ENCODE data around the gene ALDH8A1.
A peak's percentile ranks its signal among the peaks of the same experiment; 100 is the strongest.

ALDH8A1 gene

GRCh38 chr6:134948691-134949090 is 1.2 kb downstream of the ALDH8A1 start:
- no peak for DNase-seq

GRCh38 chr6:134948142-134948541 is 1.8 kb downstream of the ALDH8A1 start:
- no peak for DNase-seq

- no peak for DNase-seq
Observed at GRCh38 chr6:134945045-134945444, 4.9 kb downstream of the ALDH8A1 start.

- DNase-seq: no peak
Observed at GRCh38 chr6:134943522-134944111, 6.3 kb downstream of the ALDH8A1 start.

GRCh38 chr6:134938896-134939295 is 11.0 kb downstream of the ALDH8A1 start:
- peak in 1 of 2 donors; percentile 51 for DNase-seq

GRCh38 chr6:134937426-134937825 is 12.5 kb downstream of the ALDH8A1 start:
- DNase-seq: no peak

DNA sequence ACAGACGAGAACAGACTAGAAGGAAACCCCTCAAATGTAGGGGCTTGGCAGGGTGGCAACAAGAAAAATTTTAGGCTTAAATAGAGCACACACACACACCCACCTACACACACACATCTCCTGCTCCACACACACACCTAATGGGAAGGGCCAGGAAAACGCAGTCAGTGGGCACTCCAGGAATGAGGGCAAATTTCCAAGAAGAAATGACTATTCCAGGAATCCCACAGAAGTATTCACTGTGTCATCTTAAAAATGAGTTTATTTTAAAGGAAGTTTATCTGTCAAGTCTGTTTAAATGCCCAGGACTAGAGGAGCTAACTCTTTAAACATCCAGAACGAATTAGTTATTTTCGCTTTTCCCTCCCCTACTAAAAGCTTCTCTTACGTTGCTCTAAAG is 13.0 kb downstream of the ALDH8A1 start:
- DNase-seq: no peak

- no peak for DNase-seq
Observed at GRCh38 chr6:134936476-134936875, 13.4 kb downstream of the ALDH8A1 start.

DNA sequence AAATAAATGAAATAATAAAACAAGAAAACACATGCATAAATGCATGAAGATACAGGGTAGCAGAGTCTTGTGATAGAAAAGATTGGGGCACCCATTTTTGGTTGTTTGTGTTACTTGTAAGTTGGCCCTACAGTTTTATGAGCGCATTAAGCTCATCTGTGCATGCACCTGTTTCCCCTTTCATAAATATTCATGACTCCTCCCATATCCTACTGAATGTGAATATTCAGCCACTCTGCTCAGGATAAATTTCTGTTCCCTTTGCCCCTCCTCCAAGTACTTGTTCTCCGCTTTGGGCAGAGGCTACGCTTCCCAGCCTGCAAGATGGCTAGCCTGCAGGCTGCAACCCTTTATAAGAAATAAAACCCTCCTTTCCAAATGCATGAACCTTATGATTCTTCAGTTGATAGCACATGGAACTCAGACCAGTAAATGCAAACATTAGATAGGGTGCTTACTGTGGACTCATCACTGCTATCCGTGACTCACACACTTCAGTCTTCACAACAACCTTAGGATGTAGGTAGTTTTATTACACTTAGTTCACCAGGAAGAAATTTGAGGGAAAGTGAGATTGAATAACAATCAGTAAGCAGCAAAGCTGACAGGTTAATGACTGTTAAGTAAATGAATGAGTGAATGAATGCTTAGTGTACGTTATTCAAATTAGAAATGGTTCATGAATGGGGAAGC is 15.0 kb downstream of the ALDH8A1 start:
- no peak for DNase-seq

- no peak for DNase-seq
Observed at GRCh38 chr6:134932535-134933470, 17.1 kb downstream of the ALDH8A1 start.

GRCh38 chr6:134932098-134932497 is 17.8 kb downstream of the ALDH8A1 start:
- no peak for DNase-seq

- DNase-seq: no peak
Observed at GRCh38 chr6:134930463-134930862, 19.4 kb downstream of the ALDH8A1 start.

GRCh38 chr6:134928151-134928900 is 21.6 kb downstream of the ALDH8A1 start:
- no peak for DNase-seq

- DNase-seq: no peak
Observed at GRCh38 chr6:134925800-134926199, 24.1 kb downstream of the ALDH8A1 start.

DNA sequence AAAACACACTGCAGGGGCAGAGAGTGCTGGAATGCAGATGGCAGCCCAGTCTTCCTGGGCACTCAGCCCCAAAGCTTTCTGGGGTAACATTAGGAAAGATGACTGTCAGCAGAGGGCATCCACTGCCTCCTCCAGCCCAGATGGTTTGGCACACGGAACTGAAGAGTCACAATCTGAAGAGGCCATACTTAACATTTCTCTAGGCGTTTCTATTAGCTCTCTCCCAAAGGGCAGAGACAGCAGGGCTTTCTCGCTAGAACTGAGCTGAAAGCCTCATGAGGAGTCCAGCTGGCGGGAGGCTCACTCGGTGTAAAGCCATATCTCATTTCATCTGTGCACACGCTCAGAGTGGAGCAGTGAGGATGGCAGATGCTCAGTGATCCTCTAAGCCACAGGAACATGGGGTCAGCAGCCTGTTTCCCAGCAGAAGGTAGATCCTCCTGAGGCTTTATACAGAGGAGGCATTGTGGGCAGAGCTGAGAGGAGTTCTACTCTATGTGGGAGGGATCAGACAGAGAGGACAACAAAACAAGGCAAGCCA is 28.1 kb downstream of the ALDH8A1 start:
- no peak for DNase-seq

- DNase-seq: no peak
Observed at GRCh38 chr6:134921276-134921675, 28.6 kb downstream of the ALDH8A1 start.

- DNase-seq: no peak
Observed at GRCh38 chr6:134920422-134920821, 29.5 kb downstream of the ALDH8A1 start.

GRCh38 chr6:134918418-134918961 is 31.4 kb downstream of the ALDH8A1 start:
- DNase-seq: no peak

DNA sequence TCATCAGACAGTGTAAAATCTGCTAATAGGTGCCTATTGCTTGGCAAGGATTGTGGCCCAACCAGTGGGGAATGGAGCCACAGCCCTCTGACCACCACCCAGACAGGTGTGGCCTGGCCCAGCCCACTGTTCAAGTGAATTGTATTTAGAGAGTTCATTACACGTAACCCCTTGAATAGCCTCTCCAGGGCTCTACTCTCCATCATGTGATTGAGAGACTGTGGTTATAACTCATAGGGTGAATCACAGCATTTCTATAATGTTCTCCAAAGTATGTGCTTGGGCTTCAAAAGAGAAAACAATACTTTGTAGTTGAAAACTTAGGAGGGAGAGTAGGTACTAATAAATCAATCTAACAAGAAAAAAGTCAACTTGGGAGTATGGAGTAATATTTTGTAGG is 38.4 kb downstream of the ALDH8A1 start:
- no peak for DNase-seq

DNA sequence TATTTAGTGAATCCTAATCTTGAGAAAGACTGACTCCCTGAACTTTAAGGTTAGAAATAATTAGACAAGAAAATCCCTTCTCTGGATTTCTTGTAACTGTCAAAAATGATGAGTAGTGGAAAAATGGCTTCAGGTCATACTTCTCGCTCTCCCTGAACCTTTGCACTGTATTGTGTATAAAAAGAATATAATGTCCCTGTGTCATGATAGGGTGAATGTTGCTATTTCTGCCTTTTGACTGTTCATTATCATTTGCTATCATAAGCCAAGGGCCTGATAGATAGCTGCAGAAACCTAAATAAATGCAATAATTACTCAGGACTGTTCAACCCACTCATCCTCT is 39.3 kb downstream of the ALDH8A1 start:
- DNase-seq: no peak

- DNase-seq: no peak
Observed at GRCh38 chr6:134909701-134910592, 40.0 kb downstream of the ALDH8A1 start.
